GM12878 (cell line): ENCODE data around the gene MRPL1. TPM values are rescaled to one million over a fixed set of nuclear protein-coding genes. Genes with fewer than 3 reads are reported as not detected.

Source experiments
- ATAC-seq: fragments of 200-7000 bp; cut with Tn5 transposase; 3 replicates; pipeline ENCODE4 v1.9.1; 2020; ENCODE audit warnings: mild to moderate bottlenecking, moderate library complexity
- BruUV-seq: library from RNA; stranded (reverse); fragments of 400-500 nt; replicated peaks from 2 replicates; lab custom pipeline; 2021; lab: Mats Ljungman, UMichigan
- CTCF ChIA-PET: fragments of 300-600 bp; sonication (Branson Sonifier 250); formaldehyde crosslinking; extraction: SDS; loops from one replicate; lab custom pipeline; 2021; ENCODE audit warnings: inconsistent platforms; lab: Yijun Ruan, JAX
- POLR2A ChIA-PET: fragments of 350-600 bp; formaldehyde crosslinking; extraction: SDS; loops from one replicate; lab custom pipeline; 2021; ENCODE audit warnings: inconsistent platforms; lab: Charles Lee
- RAD21 ChIA-PET: fragments of 300-600 bp; sonication (Branson Sonifier 250); formaldehyde crosslinking; loops from one replicate; lab custom pipeline; 2023; ENCODE audit warnings: antibody characterized with exemption; ENCODE audit not compliant: unreplicated experiment; lab: Charles Lee
- SMC1A ChIA-PET: fragments of 300-600 bp; sonication (Branson Sonifier 250); formaldehyde crosslinking; loops from one replicate; lab custom pipeline; 2023; ENCODE audit not compliant: unreplicated experiment, uncharacterized antibody; lab: Charles Lee
- DNase-seq: peaks from one replicate; pipeline ENCODE4 v3.0.0-alpha.2; 2011; ENCODE audit warnings: low read depth, low spot score
- FAIRE-seq: peaks from 3 replicates; lab custom pipeline; 2011; peaks lifted over from hg19 to GRCh38; lab: Jason Lieb, UNC
- H2AFZ ChIP-seq: 2 replicates; pipeline ENCODE4 v1.6.0; 2011; ENCODE audit warnings: low read depth, low read length, control low read depth; ENCODE audit not compliant: control insufficient read depth
- H3K27ac ChIP-seq: 2 replicates; pipeline ENCODE4 v1.5.1; 2011; ENCODE audit warnings: control low read depth; ENCODE audit not compliant: control insufficient read depth, insufficient read depth
- H3K27me3 ChIP-seq, 2 experiments: replicated peaks in 1 of 2; 2 replicates each; pipeline versions ENCODE4 v1.6.0 to v1.6.1; 2011; ENCODE audit warnings: low read length in 1 of 2; ENCODE audit not compliant: control insufficient read depth in 2 of 2, insufficient read depth in 2 of 2
- H3K36me3 ChIP-seq, 2 experiments: 2 replicates each; pipeline ENCODE4 v1.5.1; 2011; ENCODE audit warnings: low read length in 1 of 2; ENCODE audit not compliant: control insufficient read depth in 2 of 2, insufficient read depth in 2 of 2
- H3K4me1 ChIP-seq: 2 replicates; pipeline ENCODE4 v1.6.1; 2011; ENCODE audit warnings: mild to moderate bottlenecking, low read length, moderate library complexity, mixed read lengths; ENCODE audit not compliant: control insufficient read depth, insufficient read depth
- H3K4me2 ChIP-seq: 2 replicates; pipeline ENCODE4 v1.6.0; 2011; ENCODE audit warnings: control low read depth; ENCODE audit not compliant: control insufficient read depth, insufficient read depth
- H3K4me3 ChIP-seq: fragments of 200-600 bp; sonication (generic); 2 replicates; pipeline ENCODE4 v1.5.1; 2016
- H3K79me2 ChIP-seq: 2 replicates; pipeline ENCODE4 v1.6.0; 2011; ENCODE audit warnings: low read length; ENCODE audit not compliant: control insufficient read depth, insufficient read depth
- H3K9ac ChIP-seq: 2 replicates; pipeline ENCODE4 v1.8.0; 2011; ENCODE audit warnings: low read length, control low read depth, mixed read lengths; ENCODE audit not compliant: control insufficient read depth, insufficient read depth
- H3K9me3 ChIP-seq: replicated peaks from 3 replicates; pipeline ENCODE4 v1.5.1; 2011; ENCODE audit warnings: mild to moderate bottlenecking, low read length; ENCODE audit not compliant: control insufficient read depth, insufficient read depth
- H4K20me1 ChIP-seq: 2 replicates; pipeline ENCODE4 v1.6.0; 2011; ENCODE audit not compliant: control insufficient read depth, insufficient read depth
- CBFB ChIP-seq: IDR thresholded peaks from 2 replicates; pipeline ENCODE4 v1.6.1; 2016; ENCODE audit warnings: antibody characterized with exemption, low read depth
- CEBPB ChIP-seq, 2 experiments: fragments of 150-350 bp in 1 of 2; IDR thresholded peaks; 2 replicates each; pipeline ENCODE4 v1.6.1; 2012 to 2014; ENCODE audit warnings: low read depth in 2 of 2, low read length in 2 of 2, borderline replicate concordance in 1 of 2, inconsistent platforms in 1 of 2
- HDAC6 ChIP-seq: fragments of 200-600 bp; sonication (generic); IDR thresholded peaks from one replicate; pipeline ENCODE4 v1.8.0; 2017; ENCODE audit warnings: antibody characterized with exemption; ENCODE audit not compliant: unreplicated experiment
- POU2F2 ChIP-seq: IDR thresholded peaks from 3 replicates; pipeline ENCODE4 v1.6.1; 2011; ENCODE audit warnings: low read depth, mild to moderate bottlenecking, low read length, borderline replicate concordance
- RCOR1 ChIP-seq: conservative IDR thresholded peaks from 2 replicates; pipeline ENCODE4 v1.6.1; 2012; ENCODE audit warnings: low read depth, low read length, improper control_type of control experiment
- RUNX3 ChIP-seq: IDR thresholded peaks from 2 replicates; pipeline ENCODE4 v1.6.1; 2012; ENCODE audit warnings: low read length, inconsistent platforms
- TCF7 ChIP-seq: IDR thresholded peaks from 2 replicates; pipeline ENCODE4 v1.6.1; 2014; ENCODE audit warnings: antibody characterized with exemption, borderline replicate concordance
- ZNF217 ChIP-seq: fragments of 450-650 bp; IDR thresholded peaks from 2 replicates; pipeline ENCODE4 v1.6.1; 2017; ENCODE audit warnings: antibody characterized with exemption, mild to moderate bottlenecking
- ZNF24 ChIP-seq: fragments of 450-650 bp; IDR thresholded peaks from 2 replicates; pipeline ENCODE4 v1.6.1; 2017; ENCODE audit warnings: antibody characterized with exemption, mild to moderate bottlenecking
- WGBS: methylation state at CpG from one replicate; pipeline ENCODE4 v1.1.6; 2016; ENCODE audit warnings: low lambda C conversion rate; ENCODE audit not compliant: insufficient replicate concordance, insufficient coverage; ENCODE audit errors: missing lambda C conversion rate; 5-methylcytosine and 5-hydroxymethylcytosine counted together
- in situ Hi-C: fragments of 300-500 bp; cut with MboI; formaldehyde crosslinking; loops from 9 replicates; pipeline ENCODE4 v1.14.3; 2018; ENCODE audit warnings: mixed read lengths
- intact Hi-C: fragments of 100-400 bp; cut with micrococcal nuclease; formaldehyde crosslinking; loops from one replicate; pipeline ENCODE4 v1.14.2; 2022; ENCODE audit not compliant: unreplicated experiment
- polyA plus RNA-seq, 11 experiments: library from polyadenylated mRNA; depleted of rRNA in 4 of 11; unstranded in 6 of 11; stranded (reverse) in 5 of 11; fragments of >200 nt; fragmentation: Nextera tagmentation in 4 of 11; fragmentation: Illumina TruSeq in 1 of 11; extraction: Ambion mirVana in 4 of 11; extraction: Trizol in 1 of 11; gene quantifications; 1 replicate in 1 of 11; 2 replicates in 10 of 11; pipeline versions ENCODE4 v1.2.1 to v1.2.3, GENCODE V29; 2011 to 2016; ENCODE audit warnings: inconsistent platforms in 2 of 11, missing spikeins in 2 of 11, low read depth in 1 of 11
- total RNA-seq, 4 experiments: library from RNA; depleted of rRNA in 3 of 4; stranded (reverse); fragments of >200 nt in 3 of 4; fragmentation: Illumina TruSeq in 1 of 4; extraction: Trizol in 1 of 4; gene quantifications; 2 replicates each; pipeline versions ENCODE4 v1.2.1 to v1.2.3, GENCODE V29; 2013 to 2021

MRPL1 gene
- total and polyA plus RNA-seq, 10 of the 15 experiments (the other 5 are each of a cell fraction or from before 2014, with no cell fraction given), result 20.2 to 35.7 (median 28.2) TPM

- Histone ChIP-seq H3K9ac (peak overlapping the region; percentile 96; the same call in 1 of the 2 replicates), H3K4me2 (peak overlapping the region; percentile 90), H3K9me3 (no peaks in the 10 kb centered on the region), H3K4me1 (peaks cover 6% of the 10 kb centered on the region; the same call in 1 of the 2 replicates), H3K36me3 (no peaks in the 10 kb centered on the region), H2AFZ (peak overlapping the region; percentile 58), H3K27ac (peak overlapping the region; percentile 94), H4K20me1 (no peaks in the 10 kb centered on the region), H3K79me2 (peaks cover 22% of the 10 kb centered on the region), H3K4me3 (peak overlapping the region; percentile 78), H3K27me3 (no peaks in the 10 kb centered on the region)
- ChIA-PET POLR2A (interaction anchor here (1.3 to 1.7 kb wide), 2 partner anchors 18 to 41 kb away, joined by 3 to 9 read pairs; no protein-coding TSS in a partner anchor), CTCF (interaction anchor here (0.7 to 2.1 kb wide), 7 partner anchors 8 to 435 kb away, joined by 3 to 8 read pairs (median 3); no protein-coding TSS in a partner anchor), SMC1A (interaction anchor here (0.9 to 1.9 kb wide), 7 partner anchors 8 to 52 kb away, joined by 3 to 12 read pairs (median 4); no protein-coding TSS in a partner anchor), RAD21 (interaction anchor here (0.9 to 2.0 kb wide), 3 partner anchors 8 to 988 kb away, joined by 3 to 13 read pairs (median 4); no protein-coding TSS in a partner anchor)
- ATAC-seq (peak; percentile 41), DNase-seq (no peak), FAIRE-seq (no peak)
- BruUV-seq, result no TSS peak
- intact Hi-C loops, result no loop called here
- in situ Hi-C loops, result no loop called here
- WGBS, result 0% methylated on average over 1 of the region's 1 CpG
- TF ChIP-seq CBFB (0 out of 2 replicates have a peak, but pooled peaks have one; percentile 38), RUNX3 (0 out of 2 replicates have a peak, but pooled peaks have one; percentile 2), POU2F2 (peak; percentile 42; the same call in 1 of the 3 replicates), ZNF217 (no peak), CEBPB (IDR thresholded peaks at IDR 0.05; ENCODE audit: borderline replicate concordance in 1 of 2, low read depth in 2 of 2, low read length in 2 of 2) (no peak), ZNF24 (peak; percentile 77), HDAC6 (no peak), TCF7 (no peak), RCOR1 (no peak)
These were observed 1.1 kb upstream of the MRPL1 start for GRCh38 chr4:77861495-77861894.
